ENCODE measurements around the gene PLB1.

- no peak for TF ChIP-seq CTCF (IDR thresholded peaks at IDR 0.05; ENCODE audit: low read length)
- no peak for TF ChIP-seq EZH2 (IDR thresholded peaks at IDR 0.05; ENCODE audit: borderline replicate concordance, low read length)
Measured at GRCh38 chr2:28638102-28638501, 142.2 kb downstream of the PLB1 start.

All from OCI-LY1 (cell line).